Measurements from ENCODE around the gene LGALS3BP.
A peak's percentile ranks its signal among the peaks of the same experiment; 100 is the strongest.

Gene LGALS3BP

DNA sequence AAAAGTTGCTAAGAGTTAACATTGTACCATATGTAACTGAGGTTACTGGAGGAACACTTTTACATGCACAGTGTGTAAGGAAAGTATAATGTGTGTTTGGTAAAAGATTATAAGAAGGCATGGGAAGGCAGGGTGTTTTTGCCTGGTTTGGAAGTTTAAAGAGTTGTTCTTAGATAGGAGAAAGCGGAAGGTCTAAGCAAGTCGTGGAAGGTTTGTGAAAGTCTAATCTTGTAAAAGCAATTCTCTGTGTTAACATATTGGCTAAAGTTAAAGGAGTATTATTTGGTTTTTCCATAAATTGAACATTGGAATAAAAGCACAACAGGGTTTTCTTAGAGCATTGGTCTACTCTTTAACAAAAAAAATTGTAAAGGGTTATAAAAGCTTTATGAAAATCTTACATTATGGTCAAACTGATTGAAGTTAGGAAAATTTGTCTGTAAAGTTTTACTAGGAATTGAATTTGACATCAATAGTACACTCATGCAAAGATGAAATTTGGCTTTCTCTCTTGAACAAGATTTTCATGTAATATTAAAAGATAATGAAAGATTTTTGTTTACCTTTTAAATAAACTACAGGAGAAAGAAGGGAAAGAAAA lies 34.5 kb upstream of the LGALS3BP start:
- no peak for DNase-seq (ENCODE audit: low read depth in 2 of 2)

GRCh38 chr17:79012563-79013134 lies 32.9 kb upstream of the LGALS3BP start:
- DNase-seq (ENCODE audit: low read depth in 2 of 2) = no peak

DNA sequence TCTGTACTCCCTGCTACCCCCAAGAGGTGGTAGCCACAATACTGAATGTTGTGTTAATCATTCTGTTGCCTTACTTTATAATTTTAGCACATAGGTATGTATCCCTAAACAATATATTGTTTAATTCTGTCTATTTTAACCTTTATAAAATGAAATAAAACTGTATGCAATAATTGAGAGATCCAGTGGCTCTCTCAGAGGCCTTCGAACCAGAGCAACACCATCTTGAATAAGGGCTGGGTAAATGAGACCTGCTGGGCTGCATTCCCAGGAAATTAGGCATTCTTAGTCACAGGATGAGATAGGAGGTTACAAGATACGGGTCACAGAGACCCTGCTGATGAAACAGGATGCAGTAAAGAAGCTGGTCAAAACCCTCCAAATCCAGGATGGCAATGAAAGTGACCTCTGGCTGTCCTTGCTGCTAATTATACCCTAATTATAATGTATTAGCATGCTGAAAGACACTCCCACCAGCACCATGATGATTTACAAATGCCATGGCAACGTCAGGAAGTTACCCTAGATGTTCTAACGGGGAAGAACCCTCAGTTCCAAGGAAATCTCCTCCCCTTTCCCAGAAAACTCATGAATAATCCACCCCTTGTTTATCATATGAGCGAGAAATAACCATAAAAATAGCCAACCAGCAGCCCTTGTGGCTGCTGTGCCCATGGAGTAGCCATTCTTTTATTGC lies 31.9 kb upstream of the LGALS3BP start:
- DNase-seq (ENCODE audit: low read depth in 2 of 2) = no peak

DNA sequence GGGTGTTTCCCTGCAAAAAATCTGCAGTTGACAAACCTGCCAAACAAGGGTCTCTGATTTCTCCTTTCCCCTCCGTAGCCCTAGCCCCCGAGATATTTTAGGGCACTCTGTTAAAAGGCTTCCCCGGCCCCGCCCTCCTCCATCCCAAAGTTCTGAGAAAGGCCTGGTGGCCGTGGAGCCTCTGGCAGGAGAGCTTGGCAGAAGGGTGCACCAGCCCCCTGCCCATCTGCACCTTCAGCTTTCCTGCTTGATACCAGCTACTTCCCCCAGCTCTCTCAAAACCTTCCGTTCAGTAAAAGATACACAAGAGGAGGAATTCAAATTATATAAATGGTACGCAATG lies 30.6 kb upstream of the LGALS3BP start:
- DNase-seq (ENCODE audit: low read depth in 2 of 2) = no peak

DNA sequence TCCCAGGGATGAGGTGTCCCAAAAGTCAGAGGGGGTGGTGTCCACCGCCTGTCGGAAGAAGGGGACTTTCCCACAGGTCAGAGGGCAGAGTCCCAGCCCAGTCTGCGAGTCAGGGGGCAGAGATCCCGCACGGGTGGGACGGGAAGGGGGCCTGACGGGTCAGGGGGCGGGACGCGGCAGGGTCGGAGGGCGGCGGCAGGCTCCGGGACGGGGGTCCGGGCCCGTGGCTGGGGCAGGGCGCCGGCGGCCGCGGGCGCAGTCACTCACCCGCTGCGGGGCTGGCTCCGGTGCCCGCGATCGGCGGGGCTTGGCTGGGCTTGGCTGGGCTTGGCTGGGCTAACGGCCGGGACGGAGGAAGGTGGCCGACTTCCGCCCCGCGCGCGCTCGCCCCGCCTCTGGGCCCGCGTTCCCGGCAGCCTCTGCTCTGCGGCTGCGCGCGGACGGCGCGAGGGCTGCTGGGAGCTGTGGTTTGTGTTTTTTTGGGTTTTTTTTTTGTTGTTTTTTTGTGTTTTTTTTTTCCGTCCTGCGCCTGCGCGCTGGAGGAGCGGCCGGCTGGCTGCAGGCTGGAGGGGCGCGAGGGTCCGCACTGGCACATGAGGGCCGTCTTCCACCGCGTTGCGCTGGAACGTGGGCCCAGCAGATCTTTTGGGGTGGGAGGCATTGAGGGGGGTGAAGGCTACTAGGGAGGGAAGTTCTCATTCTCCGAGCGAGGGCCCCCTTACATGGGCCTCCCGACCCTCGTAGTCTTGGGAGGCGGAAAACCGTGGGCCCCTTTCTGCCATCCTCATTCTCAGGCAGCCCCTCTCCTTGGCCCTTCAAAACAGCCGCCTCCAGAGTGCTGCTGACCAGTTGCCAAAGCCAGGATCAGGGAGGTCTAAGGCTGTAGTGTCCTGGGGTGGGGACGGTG lies 29.9 kb upstream of the LGALS3BP start, which contains the start of gene CANT1:
CANT1 (minus strand) TSS at position 368 of the 907 bp plus-strand sequence. CDS start 12,142 bp downstream, outside the sequence.
- peak; percentile 73 to 80 for DNase-seq (ENCODE audit: low read depth in 2 of 2)

- no peak for DNase-seq (ENCODE audit: low read depth in 2 of 2)
Measured at GRCh38 chr17:79008666-79009387, 29.1 kb upstream of the LGALS3BP start.

GRCh38 chr17:79007504-79008381 lies 28.0 kb upstream of the LGALS3BP start:
- DNase-seq (ENCODE audit: low read depth in 2 of 2) = no peak

DNA sequence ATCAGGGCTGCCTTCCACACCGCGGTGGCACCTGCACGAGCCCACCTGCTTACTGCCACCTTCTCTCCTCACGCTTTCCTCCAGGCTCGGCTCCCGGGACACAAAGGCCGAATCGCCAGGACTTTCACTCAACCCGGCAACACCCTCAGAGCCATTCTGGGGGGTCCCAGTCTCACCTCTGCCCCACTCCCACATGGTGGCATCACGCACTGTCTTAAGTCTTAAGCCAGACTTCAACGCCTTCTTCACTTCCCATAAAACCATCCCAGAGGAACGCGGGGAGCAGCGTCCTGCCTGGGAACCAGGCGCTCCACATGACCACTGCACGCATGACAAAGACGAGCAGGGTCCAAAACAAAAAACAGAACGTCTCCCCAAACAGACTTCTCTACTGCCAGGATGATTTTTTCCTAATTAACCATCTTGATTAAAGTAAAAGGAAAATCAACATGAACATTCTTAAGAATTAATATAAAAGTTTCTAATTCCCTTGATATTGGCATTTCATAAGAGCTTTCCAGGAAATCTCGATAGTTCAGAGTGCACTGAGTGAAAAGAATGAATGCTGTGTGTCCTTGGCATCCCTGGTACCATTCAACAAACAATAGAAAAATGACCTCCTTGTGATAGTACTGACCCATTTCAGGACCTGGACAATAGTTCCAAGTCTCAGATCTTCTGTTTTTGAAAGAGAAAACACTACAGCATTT lies 27.2 kb upstream of the LGALS3BP start:
- DNase-seq (ENCODE audit: low read depth in 2 of 2) = no peak

- DNase-seq (ENCODE audit: low read depth in 2 of 2) = no peak
Measured at GRCh38 chr17:79006046-79006445, 26.3 kb upstream of the LGALS3BP start.

DNA sequence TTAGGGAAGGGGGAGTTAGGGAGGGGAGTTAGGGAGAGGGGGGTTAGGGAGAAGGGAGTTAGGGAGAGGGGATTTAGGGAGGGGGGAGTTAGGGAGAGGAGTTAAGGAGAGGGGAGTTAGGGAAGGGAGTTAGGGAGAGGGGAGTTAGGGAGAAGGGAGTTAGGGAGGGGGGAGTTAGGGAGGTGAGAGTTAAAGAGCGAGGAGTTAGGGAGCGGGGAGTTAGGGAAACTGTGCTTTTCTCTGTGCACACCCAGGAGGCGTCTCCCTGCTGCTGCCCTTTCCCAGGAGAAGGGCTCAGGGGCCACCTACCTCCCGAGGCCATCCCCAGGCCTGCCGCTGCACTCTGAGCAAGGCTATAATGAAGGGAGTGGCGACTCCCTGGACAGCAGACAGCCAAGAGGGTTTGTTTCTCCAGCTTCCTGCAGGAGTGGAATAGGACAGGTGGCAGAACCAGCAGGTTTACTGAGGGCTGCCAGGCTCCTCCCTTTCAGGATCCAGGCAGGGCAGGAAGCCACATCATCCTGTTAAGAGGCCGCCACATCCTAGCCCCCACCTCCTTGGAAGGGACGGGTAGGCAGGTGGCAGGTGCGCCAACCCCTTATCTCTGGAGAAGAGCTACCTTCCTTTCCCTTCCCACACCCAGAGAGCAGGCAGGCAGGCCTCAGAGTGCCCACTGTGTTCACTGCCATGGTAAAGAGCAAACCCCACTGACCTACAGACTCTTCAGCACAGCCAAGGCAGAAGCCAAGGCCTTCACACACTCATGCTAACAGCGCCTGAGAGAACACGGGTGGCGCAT lies 25.5 kb upstream of the LGALS3BP start:
- no peak for DNase-seq (ENCODE audit: low read depth in 2 of 2)

GRCh38 chr17:79003661-79004411 lies 24.1 kb upstream of the LGALS3BP start:
- DNase-seq (ENCODE audit: low read depth in 2 of 2) = no peak

DNA sequence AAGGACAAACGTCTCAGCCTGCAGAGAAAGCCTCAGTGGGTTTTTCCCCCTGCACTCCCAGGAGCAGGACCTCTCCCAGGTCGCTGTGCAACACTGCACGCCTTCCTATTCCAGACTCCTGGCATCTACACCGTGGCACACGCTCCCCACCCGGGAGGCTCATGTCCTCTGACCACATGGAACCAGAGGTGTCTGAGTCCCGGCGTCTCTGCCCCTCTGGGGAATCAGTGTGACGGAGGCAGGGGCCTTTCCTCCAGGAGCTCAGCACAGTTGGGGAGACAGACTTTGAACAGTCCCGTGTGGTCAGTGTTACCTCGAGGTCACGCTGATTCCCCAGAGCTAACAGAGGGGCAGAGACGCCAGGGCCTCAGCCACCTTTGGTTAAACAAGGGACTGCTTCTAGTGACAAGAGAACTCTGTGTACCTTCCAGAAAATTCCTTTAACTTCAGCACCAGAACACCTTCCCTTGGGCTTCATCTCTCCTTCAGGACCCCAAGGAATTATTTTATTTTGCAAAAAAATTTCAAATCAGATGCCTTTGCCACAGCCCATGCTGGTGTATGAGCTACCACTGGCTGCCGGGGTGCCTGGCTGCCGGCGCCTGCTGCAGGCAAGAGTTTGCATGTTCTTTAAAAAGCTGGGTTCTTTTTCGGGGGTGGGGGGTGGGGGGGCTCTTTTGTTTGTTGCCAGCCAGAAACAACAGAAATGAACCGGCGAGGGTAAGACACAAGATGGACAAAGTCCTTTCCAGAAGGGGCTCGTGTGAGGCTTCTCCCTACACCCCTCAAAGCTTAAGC lies 23.3 kb upstream of the LGALS3BP start:
- no peak for DNase-seq (ENCODE audit: low read depth in 2 of 2)

GRCh38 chr17:79002291-79002690 lies 22.6 kb upstream of the LGALS3BP start:
- DNase-seq (ENCODE audit: low read depth in 2 of 2) = no peak

DNA sequence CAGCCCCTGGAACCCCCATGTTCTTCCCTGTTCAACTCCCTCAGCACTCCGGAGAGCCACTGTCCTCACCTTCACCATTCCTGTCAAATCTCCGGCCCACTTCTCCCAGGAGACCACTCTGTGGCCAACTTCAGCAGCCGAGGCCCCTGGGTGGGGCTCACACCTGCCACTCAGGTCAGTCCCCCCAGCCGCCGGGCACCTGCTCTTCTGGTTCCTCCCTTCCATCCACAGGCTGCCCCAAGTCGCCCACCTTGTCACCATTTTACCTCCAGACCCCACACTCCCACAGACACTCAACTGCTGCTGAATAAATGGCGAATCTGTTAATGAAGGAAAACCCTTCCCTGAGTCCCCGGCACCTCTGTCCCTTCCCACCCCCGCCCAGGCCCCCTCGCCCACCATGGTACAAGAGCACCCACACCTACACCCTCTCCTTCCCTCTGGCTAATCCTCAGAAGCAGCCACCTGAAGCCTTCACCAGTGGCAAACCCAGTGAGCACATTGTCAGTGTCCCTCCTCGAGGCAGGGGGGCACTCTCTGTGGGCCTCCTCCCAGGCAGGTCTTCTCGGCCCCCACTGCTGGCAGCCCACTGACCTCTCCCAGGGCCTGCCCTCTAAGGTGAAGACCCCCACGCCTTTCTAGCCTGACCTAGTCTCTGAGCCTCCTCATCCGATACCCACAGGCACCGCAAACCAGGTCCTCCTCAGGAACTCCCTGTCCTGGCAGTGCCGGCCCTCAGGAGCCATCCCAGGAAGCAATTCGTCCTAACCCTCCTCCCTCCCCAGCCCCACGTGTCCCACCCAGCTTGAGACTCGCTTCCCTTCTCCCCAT lies 21.7 kb upstream of the LGALS3BP start:
- no peak for DNase-seq (ENCODE audit: low read depth in 2 of 2)

DNA sequence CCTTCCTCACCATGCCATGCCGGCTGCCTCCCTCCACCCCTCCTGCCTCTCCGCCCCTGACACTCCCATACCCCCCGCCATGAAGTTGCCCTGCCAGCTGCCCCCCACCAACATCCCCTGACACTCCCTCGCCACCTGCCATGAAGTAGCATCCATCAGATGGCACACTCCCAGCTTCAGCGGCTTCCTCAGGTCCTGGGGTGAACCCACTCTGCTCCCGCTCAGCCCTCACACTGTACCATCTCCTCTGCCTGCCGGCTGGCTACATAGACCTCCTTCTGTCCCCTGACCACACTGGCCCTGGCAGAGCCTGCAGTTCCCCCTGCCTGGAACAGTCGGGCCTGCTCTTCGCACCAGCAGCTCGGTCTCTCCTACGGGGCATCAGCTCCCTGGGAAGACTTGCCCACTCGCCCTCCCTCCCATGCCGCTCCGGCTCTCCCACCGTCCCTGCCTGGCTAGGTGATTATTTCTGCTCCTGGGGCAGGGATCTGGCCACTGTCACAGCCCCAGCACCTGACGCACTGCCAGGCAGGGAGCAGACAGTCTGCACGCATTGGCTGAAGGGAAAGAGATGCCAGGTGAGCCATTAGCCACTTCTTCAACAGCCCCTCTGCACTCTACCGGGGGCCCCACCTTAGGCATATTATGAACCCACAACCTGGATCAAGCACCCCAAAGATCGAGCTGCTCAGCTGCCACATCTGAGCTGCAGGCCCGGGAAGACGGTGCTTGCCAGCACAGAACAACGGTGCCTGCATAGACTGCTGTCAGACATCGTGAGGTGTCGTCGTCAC lies 20.9 kb upstream of the LGALS3BP start:
- no peak for DNase-seq (ENCODE audit: low read depth in 2 of 2)

- DNase-seq (ENCODE audit: low read depth in 2 of 2) = no peak
Measured at GRCh38 chr17:78999947-79000395, 20.2 kb upstream of the LGALS3BP start.

Data from stimulated activated CD8-positive, alpha-beta memory T cell treated with anti-CD3 and anti-CD28 coated beads, Interleukin-2, amount 100 ng/mL, for 48 hours (primary cell).